Measurements from ENCODE around the gene B3GALNT2.

B3GALNT2 gene

GRCh38 chr1:235408503-235408960 lies 95.7 kb downstream of the B3GALNT2 start:
- TF ChIP-seq CTCF (IDR thresholded peaks at IDR 0.05; ENCODE audit: low read depth, low read length) = no peak
- H3K4me3 ChIP-seq (ENCODE audit: low read depth, low read length) = no peak overlapping the region

GRCh38 chr1:235407419-235407818 lies 96.8 kb downstream of the B3GALNT2 start:
- peaks cover 13% of the 10 kb centered on the region for H3K36me3 ChIP-seq
- no peak overlapping the region for H3K4me3 ChIP-seq (ENCODE audit: low read depth, low read length)
- H3K27me3 ChIP-seq (ENCODE audit: insufficient read depth, low read depth, severe bottlenecking) = no peaks in the 10 kb centered on the region
- no peaks in the 10 kb centered on the region for H3K9me3 ChIP-seq (ENCODE audit: severe bottlenecking)
- no peak for TF ChIP-seq CTCF (IDR thresholded peaks at IDR 0.05; ENCODE audit: low read depth, low read length)
- DNase-seq = peak; percentile 56
- H3K27ac ChIP-seq = no peak overlapping the region

More at GRCh38 chr1:235408503-235408960, 95.7 kb downstream of the B3GALNT2 start:
- Histone ChIP-seq H3K9me3 (ENCODE audit: severe bottlenecking) (no peaks in the 10 kb centered on the region), H3K27ac (no peak overlapping the region), H3K27me3 (ENCODE audit: insufficient read depth, low read depth, severe bottlenecking) (no peaks in the 10 kb centered on the region), H3K36me3 (peaks cover 2% of the 10 kb centered on the region)
- no peak for DNase-seq

GRCh38 chr1:235404190-235404589 lies 100.1 kb downstream of the B3GALNT2 start:
- Histone ChIP-seq H3K27me3 (ENCODE audit: insufficient read depth, low read depth, severe bottlenecking) (no peaks in the 10 kb centered on the region), H3K36me3 (peaks cover 19% of the 10 kb centered on the region), H3K4me3 (ENCODE audit: low read depth, low read length) (no peak overlapping the region), H3K27ac (no peak overlapping the region), H3K9me3 (ENCODE audit: severe bottlenecking) (no peaks in the 10 kb centered on the region)
- peak; percentile 1 for DNase-seq
- no peak for TF ChIP-seq CTCF (IDR thresholded peaks at IDR 0.05; ENCODE audit: low read depth, low read length)

GRCh38 chr1:235403593-235403992 lies 100.7 kb downstream of the B3GALNT2 start:
- Histone ChIP-seq H3K4me3 (ENCODE audit: low read depth, low read length) (no peak overlapping the region), H3K27me3 (ENCODE audit: insufficient read depth, low read depth, severe bottlenecking) (no peaks in the 10 kb centered on the region), H3K9me3 (ENCODE audit: severe bottlenecking) (no peaks in the 10 kb centered on the region), H3K36me3 (peaks cover 19% of the 10 kb centered on the region), H3K27ac (no peak overlapping the region)
- no peak for TF ChIP-seq CTCF (IDR thresholded peaks at IDR 0.05; ENCODE audit: low read depth, low read length)
- DNase-seq = peak; percentile 1

GRCh38 chr1:235402457-235403200 lies 101.6 kb downstream of the B3GALNT2 start:
- no peak overlapping the region for H3K27ac ChIP-seq

More at GRCh38 chr1:235402457-235403200, 101.6 kb downstream of the B3GALNT2 start:
- peak; percentile 4 for DNase-seq
- peaks cover 19% of the 10 kb centered on the region for H3K36me3 ChIP-seq
- no peak for TF ChIP-seq CTCF (IDR thresholded peaks at IDR 0.05; ENCODE audit: low read depth, low read length)
- H3K4me3 ChIP-seq (ENCODE audit: low read depth, low read length) = no peak overlapping the region
- no peaks in the 10 kb centered on the region for H3K27me3 ChIP-seq (ENCODE audit: insufficient read depth, low read depth, severe bottlenecking)
- H3K9me3 ChIP-seq (ENCODE audit: severe bottlenecking) = no peaks in the 10 kb centered on the region

Measured in WERI-Rb-1 (cell line).